ENCODE results near the gene MED16.

The MED16 gene

GRCh38 chr19:911197-912033 lies 18.4 kb upstream of the MED16 start:
- DNase-seq, result no peak

DNA sequence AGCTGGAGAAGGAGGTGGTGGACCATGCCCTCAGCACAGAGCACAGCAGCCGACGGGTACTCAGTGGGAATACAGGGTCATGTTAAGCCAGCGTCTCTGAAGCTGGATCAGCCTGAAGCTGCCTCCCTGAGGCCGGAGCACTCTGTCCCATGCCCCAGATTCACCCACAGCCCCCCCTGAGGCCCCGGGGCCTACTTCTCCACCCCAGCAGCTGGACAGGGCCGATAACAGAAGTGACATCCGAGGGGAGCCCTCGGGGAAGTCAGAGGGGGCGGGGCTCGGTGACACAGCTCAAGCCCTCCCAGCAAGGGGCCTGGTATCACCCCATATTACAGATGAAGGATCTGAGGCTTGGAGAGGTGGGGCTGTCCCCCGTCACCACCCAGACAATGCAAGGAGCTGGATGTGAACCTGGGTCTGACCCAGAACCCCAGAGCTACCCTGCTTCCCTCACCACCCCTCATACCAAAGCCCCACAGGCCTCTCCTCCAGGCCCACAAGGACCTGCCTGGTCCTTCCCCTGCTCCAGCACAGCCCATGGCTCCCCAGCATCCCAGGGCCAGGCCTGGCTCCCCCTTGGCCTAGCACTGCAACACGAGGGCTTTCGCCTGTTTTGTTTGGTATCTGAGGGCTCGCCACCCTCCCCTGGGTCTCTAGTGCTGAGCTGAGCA lies 14.3 kb upstream of the MED16 start:
- no peak for DNase-seq

DNA sequence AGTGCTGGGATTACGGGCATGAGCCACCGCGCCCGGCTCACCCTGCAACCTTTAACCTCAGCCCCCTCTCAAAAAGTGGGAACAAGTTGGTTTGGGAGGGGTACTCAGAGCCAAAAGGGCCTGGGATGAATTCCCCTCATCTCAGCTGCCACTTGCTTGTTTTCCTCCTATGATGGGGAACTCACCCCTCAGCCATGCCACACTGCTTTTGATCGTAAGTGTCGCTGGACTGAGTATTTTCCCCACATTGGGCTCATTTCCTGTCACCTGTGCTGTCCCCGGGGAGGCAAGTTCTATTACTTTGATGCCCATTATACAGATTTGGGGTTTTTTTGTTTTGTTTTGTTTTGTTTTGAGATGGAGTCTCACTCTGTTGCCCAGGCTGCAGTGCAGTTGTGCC lies 13.5 kb upstream of the MED16 start:
- DNase-seq, result no peak

GRCh38 chr19:904545-904944 lies 11.6 kb upstream of the MED16 start:
- DNase-seq, result no peak

- DNase-seq, result no peak
Observed at GRCh38 chr19:903266-903797, 10.3 kb upstream of the MED16 start.

DNA sequence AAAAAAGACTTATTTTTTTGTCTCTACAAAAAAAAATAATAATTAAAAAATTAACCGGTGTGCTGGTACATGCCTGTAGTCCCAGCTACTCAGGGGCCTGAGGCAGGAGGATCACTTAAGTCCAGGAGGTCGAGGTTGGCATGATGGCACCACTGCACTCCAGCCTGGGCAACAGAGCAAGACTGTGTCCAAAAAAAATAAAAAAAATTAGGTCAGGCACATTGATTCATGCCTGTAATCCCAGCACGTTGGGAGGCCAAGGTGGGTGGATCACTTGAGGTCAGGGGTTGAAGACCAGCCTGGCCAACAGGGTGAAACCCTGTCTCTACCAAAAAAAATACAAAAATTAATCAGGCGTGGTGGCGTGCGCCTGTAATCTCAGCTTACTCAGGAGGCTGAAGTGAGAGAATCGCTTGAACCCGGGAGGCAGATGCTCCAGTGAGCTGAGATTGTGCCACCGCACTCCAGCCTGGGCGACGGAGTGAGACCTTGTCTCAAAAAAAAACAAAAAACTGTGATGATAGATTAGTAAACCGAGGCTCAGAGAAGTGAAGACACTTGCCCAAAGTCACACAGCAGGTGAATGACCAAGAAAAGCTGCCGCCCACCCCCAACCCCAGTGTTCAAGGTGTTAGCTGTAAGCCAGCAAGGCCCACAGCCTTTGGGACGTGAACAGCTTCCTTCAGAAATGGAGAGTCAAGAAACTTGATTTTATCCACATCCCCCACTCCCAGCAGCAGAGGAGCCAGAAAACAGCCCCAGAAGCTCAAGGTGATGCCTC lies 9.6 kb upstream of the MED16 start:
- no peak for DNase-seq

DNA sequence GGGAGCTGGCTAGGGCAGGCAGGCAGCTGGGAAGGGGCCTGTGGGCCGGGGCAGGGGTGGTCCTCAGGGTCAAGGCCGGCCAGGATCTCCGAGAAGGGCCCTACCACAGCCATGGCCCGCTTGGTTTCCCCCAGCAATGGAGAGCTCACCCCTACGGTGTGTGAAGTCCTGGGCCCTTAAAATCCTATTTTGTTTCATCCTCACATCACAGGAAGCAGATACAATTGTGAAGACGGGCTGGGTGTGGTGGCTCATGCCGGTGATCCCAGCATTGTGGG lies 9.0 kb upstream of the MED16 start:
- DNase-seq, result no peak

DNA sequence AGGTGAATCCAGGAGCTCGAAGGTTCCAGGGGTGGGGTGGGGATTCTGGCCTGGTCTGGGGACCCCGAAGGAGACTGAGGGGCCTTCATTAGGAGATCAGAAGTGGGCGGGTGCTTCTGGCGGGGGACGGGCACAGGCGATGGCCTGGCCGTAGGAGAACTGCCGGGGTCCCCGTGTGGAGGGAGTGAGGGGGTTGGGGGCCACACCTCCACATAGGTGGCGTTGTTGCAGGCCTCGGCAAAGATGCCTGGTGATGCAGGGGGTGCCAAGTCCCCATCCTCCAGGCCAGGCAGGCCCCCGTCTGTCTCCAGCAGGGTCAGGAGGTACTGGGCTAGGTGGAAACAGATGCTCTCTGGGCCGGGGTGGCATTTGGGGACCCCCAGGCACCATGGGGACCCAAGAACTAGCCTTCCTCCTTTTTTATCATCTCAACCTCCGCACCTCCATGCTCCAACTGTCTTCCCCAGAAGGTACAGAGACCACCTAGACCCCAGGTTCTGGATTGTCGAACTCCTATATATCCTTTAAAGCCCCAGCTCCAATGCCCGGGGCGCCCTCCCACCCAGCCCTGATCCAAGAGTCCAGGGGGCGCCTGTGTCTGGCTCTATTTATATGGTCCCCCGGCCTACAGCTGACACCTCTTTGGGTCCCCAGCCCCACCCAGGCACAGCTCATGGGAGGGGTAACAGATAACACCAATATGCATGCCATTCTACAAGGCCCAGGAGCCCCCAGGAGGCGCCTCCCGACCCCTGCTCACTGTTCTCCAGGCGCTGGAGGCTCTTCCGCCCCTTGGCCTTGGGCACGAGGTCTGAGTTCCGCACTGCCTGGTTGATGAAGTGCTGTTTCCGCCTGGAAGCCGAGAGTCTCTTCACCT lies 8.5 kb upstream of the MED16 start:
- no peak for DNase-seq

DNA sequence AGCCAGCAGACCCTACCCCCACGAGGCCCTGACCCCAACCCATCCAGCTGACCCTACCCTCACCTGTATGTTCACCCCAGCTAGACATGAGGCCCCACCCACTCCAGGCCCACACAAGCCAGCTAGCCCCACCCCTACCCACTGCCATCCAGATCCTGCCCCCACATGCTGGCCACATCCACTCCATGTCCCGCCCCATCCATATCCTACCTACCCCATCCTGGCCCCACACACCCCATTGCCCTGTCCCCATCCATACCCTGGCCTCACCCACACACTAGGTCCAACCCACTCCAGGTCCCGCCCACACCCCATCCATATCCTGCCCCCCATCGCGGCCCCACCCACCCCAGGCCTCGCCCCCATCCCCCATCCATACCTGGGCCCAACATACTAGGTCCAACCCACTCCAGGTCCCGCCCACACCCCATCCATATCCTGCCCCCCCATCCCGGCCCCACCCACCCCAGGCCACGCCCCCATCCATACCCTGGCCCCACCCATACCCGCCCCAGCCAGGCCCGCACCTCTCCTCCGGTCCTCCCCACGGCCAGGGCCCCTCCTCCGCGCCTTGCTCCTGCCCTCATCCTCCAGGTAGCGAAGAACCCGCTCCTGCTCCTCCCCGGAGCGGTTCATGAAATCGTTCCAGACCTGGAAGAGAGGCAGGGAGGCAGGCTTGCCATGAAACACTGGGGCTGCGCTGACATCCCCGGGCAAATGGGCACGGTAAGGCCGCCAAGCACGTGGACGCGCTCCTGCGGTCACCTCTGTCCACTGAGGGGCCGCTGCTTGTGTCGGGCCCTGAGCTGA lies 7.5 kb upstream of the MED16 start:
- DNase-seq, result peak in 1 of 2 experiments; percentile 40

- DNase-seq, result no peak
Observed at GRCh38 chr19:900043-900301, 7.0 kb upstream of the MED16 start.

GRCh38 chr19:899336-900042 lies 6.5 kb upstream of the MED16 start:
- no peak for DNase-seq

- DNase-seq, result peak in 1 of 2 experiments; percentile 44
Observed at GRCh38 chr19:898663-899062, 5.7 kb upstream of the MED16 start.

DNA sequence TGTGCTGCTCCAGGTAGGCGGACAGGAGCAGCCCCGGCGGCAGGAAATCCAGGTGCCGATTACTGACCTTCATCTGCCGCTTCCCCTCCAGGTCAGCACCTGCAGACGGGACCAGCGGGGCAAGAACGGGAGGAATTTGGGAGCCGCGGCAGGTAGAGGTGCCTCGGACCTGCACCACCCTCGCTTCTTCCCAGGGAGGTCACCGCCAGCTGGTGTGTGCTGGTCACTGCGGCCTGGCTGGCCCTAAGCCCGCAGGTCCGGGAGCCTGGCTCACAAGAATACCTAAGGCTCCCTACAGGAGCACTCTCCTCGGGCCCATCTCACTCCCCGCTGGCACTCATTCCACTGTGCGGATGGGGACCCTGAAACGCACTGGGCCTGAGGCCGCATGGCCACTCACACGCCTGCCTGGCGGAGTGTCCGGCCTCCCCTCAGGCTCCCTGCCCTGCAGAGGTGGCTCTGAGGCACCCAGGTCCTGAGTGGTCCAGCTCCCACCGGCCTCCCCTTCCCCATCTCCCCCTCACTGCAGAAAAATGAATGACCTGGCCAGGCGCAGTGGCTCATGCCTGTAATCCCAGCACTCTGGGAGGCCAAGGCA lies 4.6 kb upstream of the MED16 start:
- no peak for DNase-seq

DNA sequence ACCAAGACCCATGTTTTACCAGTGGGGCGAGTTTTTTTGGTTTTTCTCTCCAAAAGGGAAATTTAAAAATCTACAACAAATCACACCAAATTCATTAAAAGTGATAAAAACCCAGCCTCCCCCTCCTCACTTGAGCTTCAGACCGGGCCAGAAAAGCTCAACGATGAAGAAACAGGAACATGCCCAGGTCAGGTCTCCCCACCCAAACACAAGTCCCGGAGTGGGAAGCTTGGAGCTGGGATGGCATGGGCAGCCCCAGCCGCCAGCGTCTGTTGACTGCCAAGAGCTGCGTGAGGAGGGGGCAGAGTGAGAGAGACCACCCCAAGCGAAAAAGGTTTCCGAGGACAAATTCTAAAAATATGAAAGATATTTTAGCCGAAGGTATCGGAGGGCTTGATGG lies 4.0 kb upstream of the MED16 start:
- no peak for DNase-seq

DNA sequence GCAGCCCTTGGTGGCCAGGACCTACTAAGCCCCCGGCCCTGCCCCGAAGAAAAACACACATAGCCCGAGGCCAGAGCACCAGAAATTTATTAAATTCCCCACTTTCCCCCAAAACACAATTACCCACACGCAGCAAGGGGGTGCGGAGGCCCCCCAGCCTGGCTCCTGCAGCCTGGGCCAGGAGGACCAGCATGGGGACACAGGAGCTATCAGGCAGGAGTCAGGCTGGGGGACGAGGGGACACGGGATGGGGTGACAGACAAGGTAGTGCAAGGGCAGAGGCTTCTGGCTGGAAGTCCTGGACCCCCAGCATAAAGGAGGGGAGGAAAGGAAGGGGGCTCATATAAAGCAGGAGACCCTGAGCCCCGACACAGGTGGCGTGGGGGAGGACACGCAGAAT lies 3.4 kb upstream of the MED16 start:
- no peak for DNase-seq

DNA sequence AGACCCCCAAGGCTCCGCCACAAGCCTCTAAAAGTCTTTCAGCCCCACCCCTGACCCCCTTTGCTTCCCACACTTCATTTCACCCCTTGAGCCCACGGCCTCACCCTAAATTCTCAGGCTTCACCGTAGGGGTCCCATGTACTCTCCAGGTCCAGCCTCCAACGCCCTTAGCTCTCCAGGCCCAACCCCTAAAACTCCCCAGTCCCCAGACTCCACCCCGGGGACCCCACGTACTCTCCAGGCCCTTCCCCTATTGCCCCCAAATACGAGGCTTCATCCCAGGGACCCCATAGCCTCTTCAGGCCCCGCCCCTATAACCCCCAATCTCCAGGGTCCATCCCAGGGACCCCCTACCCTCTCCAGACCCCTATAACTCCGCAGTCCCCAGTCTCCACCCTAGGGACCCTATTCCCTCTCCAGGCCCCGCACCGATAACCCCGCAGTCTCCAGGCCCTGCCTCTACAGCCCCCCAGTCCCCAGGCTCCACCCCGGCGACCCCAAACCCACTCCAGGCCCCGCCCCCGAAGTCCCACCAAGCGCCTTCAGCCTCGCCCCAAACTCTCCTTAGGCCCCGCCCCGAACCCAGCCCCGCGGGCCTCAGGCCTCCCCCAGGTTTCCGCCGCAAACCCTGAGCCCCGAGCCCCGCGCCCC lies 619 bp downstream of the MED16 start:
- no peak for DNase-seq

GRCh38 chr19:891421-892200 lies 1.4 kb downstream of the MED16 start:
- peak in 1 of 2 experiments; percentile 19 for DNase-seq

GRCh38 chr19:890831-891230 lies 2.2 kb downstream of the MED16 start:
- no peak for DNase-seq

GRCh38 chr19:889662-890295 lies 3.2 kb downstream of the MED16 start:
- DNase-seq, result no peak
